ENCODE results near the gene ARL8A. TPM values are rescaled to one million over a fixed set of nuclear protein-coding genes. Genes with fewer than 3 reads are reported as not detected.

Gene ARL8A
- total RNA-seq, 4 donors from 2014 or later, result 36.5 to 68.4 (median 41.3) TPM

GRCh38 chr1:202156590-202156989 is 12.1 kb upstream of the ARL8A start:
- 81 to 89% methylated on average over 8 of the region's 8 CpGs for WGBS, 2 donors
- TF ChIP-seq POLR2A (IDR thresholded peaks at IDR 0.05), result no peak
- no peak for TF ChIP-seq CTCF (IDR thresholded peaks at IDR 0.05)
- DNase-seq (ENCODE audit: low spot score in 2 of 2), result no peak
- H3K4me3 ChIP-seq (ENCODE audit: low read depth, poor library complexity, severe bottlenecking), result no peak overlapping the region
- intact Hi-C loops (cut with DNase I; ENCODE audit: low total_unique reads), result no loop called here

GRCh38 chr1:202155478-202156021 is 11.0 kb upstream of the ARL8A start:
- WGBS, 2 donors, result 33 to 36% methylated on average over 8 of the region's 8 CpGs
- intact Hi-C loops (cut with DNase I; ENCODE audit: low total_unique reads), result no loop called here
- TF ChIP-seq CTCF (IDR thresholded peaks at IDR 0.05) (no peak), POLR2A (IDR thresholded peaks at IDR 0.05) (no peak)
- no peak for DNase-seq (ENCODE audit: low spot score in 2 of 2)
- no peak overlapping the region for H3K4me3 ChIP-seq (ENCODE audit: low read depth, poor library complexity, severe bottlenecking)

GRCh38 chr1:202154766-202155477 is 10.4 kb upstream of the ARL8A start:
- H3K4me3 ChIP-seq (ENCODE audit: low read depth, poor library complexity, severe bottlenecking), result no peak overlapping the region
- DNase-seq (ENCODE audit: low spot score in 2 of 2), result no peak
- WGBS, 2 donors, result 39 to 43% methylated on average over 11 of the region's 11 CpGs
- TF ChIP-seq POLR2A (IDR thresholded peaks at IDR 0.05), result no peak
- TF ChIP-seq CTCF (IDR thresholded peaks at IDR 0.05), result no peak
- intact Hi-C loops (cut with DNase I; ENCODE audit: low total_unique reads), result no loop called here

- TF ChIP-seq POLR2A (IDR thresholded peaks at IDR 0.05), result no peak
- intact Hi-C loops (cut with DNase I; ENCODE audit: low total_unique reads), result no loop called here
- WGBS, 2 donors, result 89% methylated on average over 8 to 10 of the region's 10 CpGs
- DNase-seq (ENCODE audit: low spot score in 2 of 2), result no peak
- H3K4me3 ChIP-seq (ENCODE audit: low read depth, poor library complexity, severe bottlenecking), result no peak overlapping the region
Observed at GRCh38 chr1:202154148-202154765, 9.7 kb upstream of the ARL8A start.

GRCh38 chr1:202153284-202153683 is 8.7 kb upstream of the ARL8A start:
- DNase-seq (ENCODE audit: low spot score in 2 of 2), result no peak
- intact Hi-C loops (cut with DNase I; ENCODE audit: low total_unique reads), result no loop called here
- 91 to 99% methylated on average over 4 of the region's 4 CpGs for WGBS, 2 donors
- no peak for TF ChIP-seq CTCF (IDR thresholded peaks at IDR 0.05)
- TF ChIP-seq POLR2A (IDR thresholded peaks at IDR 0.05), result no peak
- no peak overlapping the region for H3K4me3 ChIP-seq (ENCODE audit: low read depth, poor library complexity, severe bottlenecking)

GRCh38 chr1:202152399-202152798 is 7.9 kb upstream of the ARL8A start:
- no peak for DNase-seq (ENCODE audit: low spot score in 2 of 2)
- no peak overlapping the region for H3K4me3 ChIP-seq (ENCODE audit: low read depth, poor library complexity, severe bottlenecking)
- intact Hi-C loops (cut with DNase I; ENCODE audit: low total_unique reads), result no loop called here
- WGBS, 2 donors, result 91 to 94% methylated on average over 8 to 10 of the region's 10 CpGs
- TF ChIP-seq CTCF (IDR thresholded peaks at IDR 0.05), result no peak
- TF ChIP-seq POLR2A (IDR thresholded peaks at IDR 0.05), result no peak

Measured in lower leg skin (tissue), 4 donors.